Right lobe of liver (tissue), 6 donors: Measurements from ENCODE around the gene KRT85. TPM values are rescaled to one million over a fixed set of nuclear protein-coding genes. Genes with fewer than 3 reads are reported as not detected.
A peak's percentile ranks its signal among the peaks of the same experiment; 100 is the strongest.

Source experiments
- ATAC-seq, 4 donors: fragments of 200-7000 bp; cut with Tn5 transposase; one replicate each; pipeline ENCODE4 v1.9.1; 2020; ENCODE audit warnings: mild to moderate bottlenecking in 4 of 4, moderate library complexity in 4 of 4
- DNase-seq, 3 donors: peaks; one replicate each; pipeline ENCODE4 v3.0.0-alpha.2; 2020
- H3K27ac ChIP-seq, 3 donors: fragments of 200-600 bp; one replicate each; pipeline ENCODE4 v1.8.0; 2022
- H3K27me3 ChIP-seq, 2 donors: fragments of 200-600 bp; one replicate each; pipeline ENCODE4 v1.8.0; 2022
- H3K36me3 ChIP-seq, 4 donors: fragments of 200-600 bp; sonication (generic) in 1 of 4; one replicate each; pipeline versions ENCODE4 v1.5.1 to v1.8.0; 2017 to 2022; ENCODE audit warnings: control low read depth in 1 of 4
- H3K4me1 ChIP-seq, 4 donors: fragments of 200-600 bp; sonication (generic) in 1 of 4; one replicate each; pipeline versions ENCODE4 v1.5.1 to v1.8.0; 2017 to 2022; ENCODE audit warnings: control low read depth in 1 of 4
- H3K4me3 ChIP-seq, 3 donors: fragments of 200-600 bp; one replicate each; pipeline ENCODE4 v1.8.0; 2022
- H3K9me3 ChIP-seq, 4 donors: fragments of 200-600 bp; sonication (generic) in 1 of 4; one replicate each; pipeline versions ENCODE4 v1.5.1 to v1.8.0; 2017 to 2022; ENCODE audit warnings: control low read depth in 1 of 4
- CTCF ChIP-seq, 4 donors: fragments of 200-600 bp in 3 of 4; fragments of 450-650 bp in 1 of 4; IDR thresholded peaks; one replicate each; pipeline versions ENCODE4 v1.5.1 to v1.8.0; 2016 to 2022; ENCODE audit warnings: antibody characterized with exemption in 4 of 4, mild to moderate bottlenecking in 2 of 4
- POLR2A ChIP-seq: fragments of 450-650 bp; IDR thresholded peaks from one replicate; pipeline ENCODE4 v1.6.1; 2017; ENCODE audit warnings: antibody characterized with exemption, mild to moderate bottlenecking
- WGBS: methylation state at CpG from one replicate; pipeline ENCODE4 v1.1.6; 2018; ENCODE audit warnings: low coverage, low lambda C conversion rate; ENCODE audit not compliant: insufficient coverage; ENCODE audit errors: missing lambda C conversion rate; 5-methylcytosine and 5-hydroxymethylcytosine counted together
- intact Hi-C, 2 donors: fragments of 100-400 bp; cut with DNase I; formaldehyde crosslinking; loops; one replicate each; pipeline versions ENCODE4 v1.11.2 to v1.14.1; 2022
- total RNA-seq, 6 experiments: library from RNA; depleted of rRNA in 2 of 6; stranded (reverse); fragments of >200 nt in 2 of 6; fragmentation: NEBNext Ultra II Directional in 3 of 6; extraction: Animal tissue kit (Norgen Biotek cat#: 25700) in 3 of 6; gene quantifications; one replicate each; pipeline versions ENCODE4 v1.1.0 to v1.2.4, GENCODE V29; 2016 to 2023
- donor health status: DM: no; HTN: yes; CAD: no.
- donor health status: DM: no; HTN: no; CAD: no.
- donor health status: DM: no; HTN: no; CAD: no.
- donor health status: DM: no; HTN: yes; CAD: no.
- donor health status: DM: no; HTN: yes; CAD: no.

Gene KRT85
- total RNA-seq, 6 experiments from 2014 or later = not detected

- DNase-seq = no peak
- ATAC-seq = no peak
- H3K27me3 ChIP-seq = no peaks in the 10 kb centered on the region
- WGBS = 86% methylated on average over 3 of the region's 7 CpGs
- no peaks in the 10 kb centered on the region for H3K9me3 ChIP-seq
- TF ChIP-seq CTCF (IDR thresholded peaks at IDR 0.05) (no peak), POLR2A (no peak)
- H3K4me3 ChIP-seq = no peak overlapping the region
- no peak overlapping the region for H3K27ac ChIP-seq
- no peaks in the 10 kb centered on the region for H3K36me3 ChIP-seq
- peaks cover 0 to 8% (median 0%) of the 10 kb centered on the region in 4 donors for H3K4me1 ChIP-seq
- intact Hi-C loops = loop anchor here in 1 of 2 donors (10.0 kb wide), 1 partner anchor 511 kb away; no protein-coding TSS in a partner anchor
Observed at GRCh38 chr12:52364061-52364460, 3.2 kb downstream of the KRT85 start.

GRCh38 chr12:52363111-52363679 lies 4.1 kb downstream of the KRT85 start:
- H3K4me3 ChIP-seq = no peak overlapping the region
- H3K4me1 ChIP-seq = peaks cover 0 to 8% (median 0%) of the 10 kb centered on the region in 4 donors
- no peaks in the 10 kb centered on the region for H3K36me3 ChIP-seq
- no peak overlapping the region for H3K27ac ChIP-seq
- no peaks in the 10 kb centered on the region for H3K27me3 ChIP-seq
- TF ChIP-seq POLR2A (no peak), CTCF (IDR thresholded peaks at IDR 0.05) (no peak)
- DNase-seq (peak; percentile 40 to 77 (median 76)), ATAC-seq (peak; percentile 84 to 93 (median 90))
- WGBS = 14% methylated on average over 1 of the region's 12 CpGs
- intact Hi-C loops = loop anchor here in 1 of 2 donors (10.0 kb wide), 1 partner anchor 512 kb away; no protein-coding TSS in a partner anchor
- no peaks in the 10 kb centered on the region for H3K9me3 ChIP-seq

GRCh38 chr12:52362118-52362726 lies 5.1 kb downstream of the KRT85 start:
- Histone ChIP-seq H3K36me3 (no peaks in the 10 kb centered on the region), H3K4me3 (no peak overlapping the region), H3K9me3 (no peaks in the 10 kb centered on the region), H3K27ac (no peak overlapping the region), H3K27me3 (no peaks in the 10 kb centered on the region), H3K4me1 (peaks cover 0 to 8% (median 0%) of the 10 kb centered on the region in 4 donors)
- DNase-seq (no peak), ATAC-seq (no peak)
- TF ChIP-seq POLR2A = no peak
- TF ChIP-seq CTCF (IDR thresholded peaks at IDR 0.05) = peak in 1 of 4 donors; percentile 12
- intact Hi-C loops = loop anchor here in 1 of 2 donors (10.0 kb wide), 1 partner anchor 513 kb away; no protein-coding TSS in a partner anchor
- 73% methylated on average over 2 of the region's 11 CpGs for WGBS

GRCh38 chr12:52361553-52361952 lies 5.7 kb downstream of the KRT85 start:
- ATAC-seq (no peak), DNase-seq (peak in 1 of 3 donors; percentile 9)
- Histone ChIP-seq H3K27ac (no peak overlapping the region), H3K27me3 (no peaks in the 10 kb centered on the region), H3K4me1 (peaks cover 0 to 8% (median 0%) of the 10 kb centered on the region in 4 donors), H3K9me3 (no peaks in the 10 kb centered on the region), H3K36me3 (no peaks in the 10 kb centered on the region), H3K4me3 (no peak overlapping the region)
- intact Hi-C loops = loop anchor here in 1 of 2 donors (10.0 kb wide), 1 partner anchor 513 kb away; no protein-coding TSS in a partner anchor
- 90% methylated on average over 1 of the region's 1 CpG for WGBS
- TF ChIP-seq POLR2A (no peak), CTCF (IDR thresholded peaks at IDR 0.05) (no peak)
